HCT116 (cell line): ENCODE measurements around the gene KRT28. TPM values are rescaled to one million over a fixed set of nuclear protein-coding genes. Genes with fewer than 3 reads are reported as not detected.

Experiments used
- ATAC-seq: fragments of 200-7000 bp; cut with Tn5 transposase; 2 replicates; pipeline ENCODE4 v1.9.1; 2020; ENCODE audit warnings: mild to moderate bottlenecking, moderate library complexity
- BruUV-seq: library from RNA; stranded (reverse); fragments of 400-500 nt; replicated peaks from 2 replicates; lab custom pipeline; 2021; lab: Mats Ljungman, UMichigan
- CTCF ChIA-PET: fragments of 300-600 bp; sonication (Branson Sonifier 250); formaldehyde crosslinking; loops from one replicate; lab custom pipeline; 2021; ENCODE audit warnings: antibody characterized with exemption; lab: Charles Lee
- POLR2A ChIA-PET: fragments of 300-600, 350-600 bp; sonication (Branson Sonifier 250); formaldehyde crosslinking; loops from one replicate; lab custom pipeline; 2021; ENCODE audit warnings: antibody characterized with exemption; lab: Charles Lee
- RAD21 ChIA-PET, 2 experiments: fragments of 300-600 bp; sonication (Branson Sonifier 250); formaldehyde crosslinking; loops; one replicate each; lab custom pipeline; 2023; ENCODE audit warnings: low total read pairs in 2 of 2; ENCODE audit not compliant: uncharacterized antibody in 2 of 2, unreplicated experiment in 2 of 2, low non-redundant PET in 1 of 2; lab: Charles Lee
- DNase-seq: peaks from one replicate; pipeline ENCODE4 v3.0.0-alpha.2; 2010; ENCODE audit warnings: low read depth, low spot score
- H2AFZ ChIP-seq: fragments of 200-600 bp; shearing (Covaris generic), sonication (generic); 2 replicates; pipeline ENCODE4 v1.6.1; 2017; ENCODE audit warnings: low read depth, mixed run types, mixed read lengths, antibody characterized with exemption, low read length; ENCODE audit not compliant: poor library complexity, severe bottlenecking
- H3K27ac ChIP-seq: 2 replicates; pipeline ENCODE4 v1.5.1; 2012; ENCODE audit warnings: low read depth, low read length
- H3K27me3 ChIP-seq: fragments of 200-600 bp; sonication (generic); 2 replicates; pipeline ENCODE4 v1.6.1; 2016; ENCODE audit warnings: mixed run types, low read length, mixed read lengths; ENCODE audit not compliant: insufficient read depth
- H3K36me3 ChIP-seq, 2 experiments: fragments of 200-500 bp in 1 of 2; fragments of 200-600 bp in 1 of 2; sonication (Bioruptor generic) in 1 of 2; sonication (generic) in 1 of 2; 2 replicates each; pipeline versions ENCODE4 v1.5.1 to v1.6.1; 2014 to 2016; ENCODE audit warnings: low read length in 2 of 2, inconsistent platforms in 1 of 2, mixed read lengths in 1 of 2, mixed run types in 1 of 2; ENCODE audit not compliant: insufficient read depth in 2 of 2, control insufficient read depth in 1 of 2
- H3K4me1 ChIP-seq, 2 experiments: fragments of 200-600 bp in 1 of 2; sonication (generic) in 1 of 2; 2 replicates each; pipeline versions ENCODE4 v1.5.1 to v1.6.1; 2012 to 2017; ENCODE audit warnings: low read length in 2 of 2, inconsistent platforms in 1 of 2, mild to moderate bottlenecking in 1 of 2, mixed read lengths in 1 of 2, mixed run types in 1 of 2, moderate library complexity in 1 of 2; ENCODE audit not compliant: insufficient read depth in 2 of 2, control insufficient read depth in 1 of 2
- H3K4me2 ChIP-seq: fragments of 200-600 bp; sonication (generic); 2 replicates; pipeline ENCODE4 v1.6.1; 2017; ENCODE audit warnings: mixed run types, low read length, mixed read lengths
- H3K4me3 ChIP-seq, 2 experiments: fragments of 200-600 bp in 1 of 2; sonication (generic) in 1 of 2; replicated peaks in 1 of 2; 2 replicates each; pipeline ENCODE4 v1.5.1; 2011 to 2016; ENCODE audit warnings: low read length in 2 of 2, control low read depth in 1 of 2, low read depth in 1 of 2, mild to moderate bottlenecking in 1 of 2, mixed read lengths in 1 of 2, mixed run types in 1 of 2
- H3K79me2 ChIP-seq: fragments of 200-600 bp; sonication (generic); 2 replicates; pipeline ENCODE4 v1.6.1; 2017; ENCODE audit warnings: mild to moderate bottlenecking, mixed run types, low read length, moderate library complexity, mixed read lengths; ENCODE audit not compliant: insufficient read depth
- H3K9ac ChIP-seq: fragments of 200-600 bp; sonication (generic); 2 replicates; pipeline ENCODE4 v1.6.1; 2016; ENCODE audit warnings: low read length, mixed read lengths
- H3K9me2 ChIP-seq: fragments of 200-600 bp; sonication (generic), shearing (Covaris generic); 2 replicates; pipeline ENCODE4 v1.6.1; 2017; ENCODE audit warnings: mixed run types, mild to moderate bottlenecking, moderate library complexity; ENCODE audit not compliant: insufficient read depth
- H3K9me3 ChIP-seq, 2 experiments: fragments of 200-500 bp in 1 of 2; fragments of 200-600 bp in 1 of 2; sonication (Bioruptor generic) in 1 of 2; sonication (generic) in 1 of 2; 2 replicates each; pipeline ENCODE4 v1.6.1; 2014 to 2017; ENCODE audit warnings: low read length in 2 of 2, mixed read lengths in 2 of 2, inconsistent platforms in 1 of 2, low read depth in 1 of 2, mild to moderate bottlenecking in 1 of 2, mixed run types in 1 of 2, moderate library complexity in 1 of 2; ENCODE audit not compliant: control insufficient read depth in 1 of 2, insufficient read depth in 1 of 2
- H4K20me1 ChIP-seq: fragments of 200-600 bp; sonication (generic), shearing (Covaris generic); 2 replicates; pipeline ENCODE4 v1.6.1; 2017; ENCODE audit warnings: mixed run types, mild to moderate bottlenecking, moderate library complexity; ENCODE audit not compliant: insufficient read depth
- CBX3 ChIP-seq: IDR thresholded peaks from 2 replicates; pipeline ENCODE4 v1.6.1; 2012; ENCODE audit warnings: low read depth
- ELF1 ChIP-seq: IDR thresholded peaks from 2 replicates; pipeline ENCODE4 v1.6.1; 2012; ENCODE audit warnings: low read depth, borderline replicate concordance
- EZH2 ChIP-seq: fragments of 200-600 bp; sonication (generic); IDR thresholded peaks from 2 replicates; pipeline ENCODE4 v1.6.1; 2017; ENCODE audit warnings: antibody characterized with exemption, mixed run types
- MAX ChIP-seq: IDR thresholded peaks from 2 replicates; pipeline ENCODE4 v1.6.1; 2012
- POLR2A ChIP-seq: IDR thresholded peaks from 2 replicates; pipeline ENCODE4 v1.7.0; 2011; ENCODE audit warnings: borderline replicate concordance; ENCODE audit not compliant: insufficient read depth, insufficient read length; ENCODE audit errors: extremely low read depth
- POLR2AphosphoS5 ChIP-seq: IDR thresholded peaks from 2 replicates; pipeline ENCODE4 v1.6.1; 2011; ENCODE audit warnings: mild to moderate bottlenecking, low read depth, low read length, moderate library complexity
- RAD21 ChIP-seq: IDR thresholded peaks from 2 replicates; pipeline ENCODE4 v1.6.1; 2012; ENCODE audit warnings: low read depth, mild to moderate bottlenecking
- REST ChIP-seq: IDR thresholded peaks from 2 replicates; pipeline ENCODE4 v1.6.1; 2012; ENCODE audit warnings: low read depth
- SIN3A ChIP-seq: IDR thresholded peaks from 2 replicates; pipeline ENCODE4 v1.6.1; 2012; ENCODE audit warnings: low read depth
- SRF ChIP-seq: IDR thresholded peaks from 2 replicates; pipeline ENCODE4 v1.6.1; 2012; ENCODE audit warnings: low read depth
- TCF7L2 ChIP-seq: IDR thresholded peaks from 2 replicates; pipeline ENCODE4 v1.7.0; 2011; ENCODE audit warnings: borderline replicate concordance, inconsistent platforms; ENCODE audit not compliant: insufficient read depth, insufficient read length; ENCODE audit errors: extremely low read depth
- YY1 ChIP-seq: IDR thresholded peaks from 2 replicates; pipeline ENCODE4 v1.6.1; 2011; ENCODE audit warnings: low read length, low read depth, moderate library complexity, mild to moderate bottlenecking; ENCODE audit not compliant: insufficient replicate concordance; ENCODE audit errors: extremely low read depth
- ZFX ChIP-seq: fragments of 450-650 bp; IDR thresholded peaks from 2 replicates; pipeline ENCODE4 v1.6.1; 2017
- ZNF274 ChIP-seq: fragments of 200-500 bp; sonication (Bioruptor generic); IDR thresholded peaks from 2 replicates; pipeline ENCODE4 v1.6.1; 2014; ENCODE audit warnings: mild to moderate bottlenecking, low read depth, low read length, inconsistent platforms
- intact Hi-C: fragments of 100-400 bp; cut with micrococcal nuclease; formaldehyde crosslinking; loops from 2 replicates; pipeline ENCODE4 v1.10.0; 2022
- total RNA-seq: library from RNA; stranded (reverse); gene quantifications from one replicate; pipeline ENCODE4 v1.2.1, GENCODE V29; 2021; ENCODE audit not compliant: unreplicated experiment
- TF ChIP-seq, protein P1 (sequence below): IDR thresholded peaks from 2 replicates; pipeline ENCODE4 v1.6.1; 2011; ENCODE audit warnings: mild to moderate bottlenecking, low read length, moderate library complexity; ENCODE audit not compliant: insufficient replicate concordance; ENCODE audit errors: extremely low read depth
- TF ChIP-seq, protein P2 (sequence below), 3 experiments: fragments of 200-600 bp in 1 of 3; sonication (generic) in 1 of 3; IDR thresholded peaks in 2 of 3; conservative IDR thresholded peaks in 1 of 3; 2 replicates each; pipeline ENCODE4 v1.5.1; 2012 to 2017; ENCODE audit warnings: low read depth in 2 of 3, low read length in 2 of 3, antibody characterized with exemption in 1 of 3, borderline replicate concordance in 1 of 3, control low read depth in 1 of 3, mild to moderate bottlenecking in 1 of 3, mixed read lengths in 1 of 3, mixed run types in 1 of 3, moderate library complexity in 1 of 3; ENCODE audit not compliant: insufficient read depth in 1 of 3

Gene KRT28
- total RNA-seq, 1 experiment from 2014 or later: not detected

DNA sequence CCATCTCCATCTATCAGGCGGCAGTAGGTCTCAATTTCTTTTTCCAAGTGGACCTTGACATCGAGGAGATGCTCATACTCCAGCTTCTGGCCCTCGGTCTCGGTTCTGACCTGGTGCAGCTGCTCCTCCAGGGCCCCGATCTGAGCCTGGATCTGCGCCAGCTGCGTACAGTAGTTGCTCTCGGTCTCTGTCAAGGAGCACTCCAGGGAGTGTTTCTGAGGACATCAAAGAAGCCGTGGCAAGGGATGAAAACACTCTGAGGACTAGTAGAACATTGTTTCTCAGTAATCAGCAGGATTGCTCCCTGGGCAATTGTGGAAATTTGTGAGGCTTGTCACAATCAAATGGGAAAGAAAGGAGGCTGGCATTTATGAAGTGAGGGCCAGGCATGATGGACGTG is 5.9 kb downstream of the KRT28 start:
- Histone ChIP-seq H3K27me3 (no peaks in the 10 kb centered on the region), H3K4me3 (no peak overlapping the region), H3K4me2 (no peak overlapping the region), H3K27ac (no peak overlapping the region), H3K36me3 (no peaks in the 10 kb centered on the region), H3K9ac (no peak overlapping the region), H3K9me2 (no peaks in the 10 kb centered on the region), H4K20me1 (no peaks in the 10 kb centered on the region), H2AFZ (no peak overlapping the region), H3K9me3 (no peaks in the 10 kb centered on the region), H3K79me2 (no peaks in the 10 kb centered on the region), H3K4me1 (no peaks in the 10 kb centered on the region)
- DNase-seq (no peak), ATAC-seq (no peak)
- ChIA-PET CTCF (interaction anchor here (2.1 kb wide), 1 partner anchor 178 kb away, joined by 21 read pairs; no protein-coding TSS in a partner anchor), POLR2A (no interaction called here), RAD21 (no interaction called here)
- no TSS peak for BruUV-seq
- TF ChIP-seq, protein P1, sequence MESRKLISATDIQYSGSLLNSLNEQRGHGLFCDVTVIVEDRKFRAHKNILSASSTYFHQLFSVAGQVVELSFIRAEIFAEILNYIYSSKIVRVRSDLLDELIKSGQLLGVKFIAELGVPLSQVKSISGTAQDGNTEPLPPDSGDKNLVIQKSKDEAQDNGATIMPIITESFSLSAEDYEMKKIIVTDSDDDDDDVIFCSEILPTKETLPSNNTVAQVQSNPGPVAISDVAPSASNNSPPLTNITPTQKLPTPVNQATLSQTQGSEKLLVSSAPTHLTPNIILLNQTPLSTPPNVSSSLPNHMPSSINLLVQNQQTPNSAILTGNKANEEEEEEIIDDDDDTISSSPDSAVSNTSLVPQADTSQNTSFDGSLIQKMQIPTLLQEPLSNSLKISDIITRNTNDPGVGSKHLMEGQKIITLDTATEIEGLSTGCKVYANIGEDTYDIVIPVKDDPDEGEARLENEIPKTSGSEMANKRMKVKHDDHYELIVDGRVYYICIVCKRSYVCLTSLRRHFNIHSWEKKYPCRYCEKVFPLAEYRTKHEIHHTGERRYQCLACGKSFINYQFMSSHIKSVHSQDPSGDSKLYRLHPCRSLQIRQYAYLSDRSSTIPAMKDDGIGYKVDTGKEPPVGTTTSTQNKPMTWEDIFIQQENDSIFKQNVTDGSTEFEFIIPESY: no peak
- TF ChIP-seq TCF7L2 (no peak), MAX (no peak), ELF1 (no peak), RAD21 (no peak), SRF (no peak), POLR2AphosphoS5 (no peak), ZNF274 (no peak), EZH2 (no peak), YY1 (no peak), POLR2A (no peak), CBX3 (no peak), SIN3A (no peak), REST (no peak), ZFX (no peak)
- TF ChIP-seq, protein P2, sequence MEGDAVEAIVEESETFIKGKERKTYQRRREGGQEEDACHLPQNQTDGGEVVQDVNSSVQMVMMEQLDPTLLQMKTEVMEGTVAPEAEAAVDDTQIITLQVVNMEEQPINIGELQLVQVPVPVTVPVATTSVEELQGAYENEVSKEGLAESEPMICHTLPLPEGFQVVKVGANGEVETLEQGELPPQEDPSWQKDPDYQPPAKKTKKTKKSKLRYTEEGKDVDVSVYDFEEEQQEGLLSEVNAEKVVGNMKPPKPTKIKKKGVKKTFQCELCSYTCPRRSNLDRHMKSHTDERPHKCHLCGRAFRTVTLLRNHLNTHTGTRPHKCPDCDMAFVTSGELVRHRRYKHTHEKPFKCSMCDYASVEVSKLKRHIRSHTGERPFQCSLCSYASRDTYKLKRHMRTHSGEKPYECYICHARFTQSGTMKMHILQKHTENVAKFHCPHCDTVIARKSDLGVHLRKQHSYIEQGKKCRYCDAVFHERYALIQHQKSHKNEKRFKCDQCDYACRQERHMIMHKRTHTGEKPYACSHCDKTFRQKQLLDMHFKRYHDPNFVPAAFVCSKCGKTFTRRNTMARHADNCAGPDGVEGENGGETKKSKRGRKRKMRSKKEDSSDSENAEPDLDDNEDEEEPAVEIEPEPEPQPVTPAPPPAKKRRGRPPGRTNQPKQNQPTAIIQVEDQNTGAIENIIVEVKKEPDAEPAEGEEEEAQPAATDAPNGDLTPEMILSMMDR (IDR thresholded peaks at IDR 0.05 in 2 of 3, conservative IDR thresholded peaks at IDR 0.05 in 1 of 3; ENCODE audit: borderline replicate concordance in 1 of 3, insufficient read depth in 1 of 3, low read depth in 2 of 3, low read length in 2 of 3): no peak
- intact Hi-C loops: no loop called here
